ENCODE results near the gene SERTAD4. TPM values are rescaled to one million over a fixed set of nuclear protein-coding genes. Genes with fewer than 3 reads are reported as not detected.

The SERTAD4 gene
- total RNA-seq, 1 experiment from 2014 or later: 3.9 TPM

GRCh38 chr1:210291081-210291764 lies 58.6 kb downstream of the SERTAD4 start:
- Histone ChIP-seq H3K23ac (ENCODE audit: insufficient read length, low read depth, low read length) (no peak overlapping the region), H3K79me2 (ENCODE audit: insufficient read depth, low read length) (no peaks in the 10 kb centered on the region), H3K4me1 (ENCODE audit: insufficient read depth, low read length) (peaks cover 2% of the 10 kb centered on the region; the same call in 1 of the 2 replicates), H2AFZ (ENCODE audit: low read length) (no peak overlapping the region), H3K9me3 (ENCODE audit: control insufficient read depth, low read depth, low read length) (no peaks in the 10 kb centered on the region), H3K56ac (ENCODE audit: insufficient read length, low read depth, low read length) (no peak overlapping the region), H4K5ac (ENCODE audit: insufficient read length, low read depth, low read length) (no peak overlapping the region), H3K18ac (ENCODE audit: insufficient read length, low read depth, low read length) (no peak overlapping the region), H3K79me1 (ENCODE audit: insufficient read depth, low read depth, low read length, poor library complexity, severe bottlenecking) (no peaks in the 10 kb centered on the region), H3K27ac (ENCODE audit: insufficient read length, low read depth, low read length) (no peak overlapping the region), H4K91ac (ENCODE audit: insufficient read length, low read depth, low read length) (no peak overlapping the region), H3K4ac (ENCODE audit: low read depth, low read length) (no peak overlapping the region), H2BK5ac (ENCODE audit: insufficient read length, low read length) (no peak overlapping the region), H3T11ph (ENCODE audit: low read length) (no peak overlapping the region), H2AK5ac (ENCODE audit: insufficient read length, low read length) (no peak overlapping the region), H2BK15ac (ENCODE audit: low read depth, low read length) (no peak overlapping the region), H3K14ac (ENCODE audit: insufficient read depth, low read length) (no peak overlapping the region), H3K4me2 (ENCODE audit: insufficient read depth, insufficient read length, low read length) (no peak overlapping the region), H3K27me3 (ENCODE audit: insufficient read depth, low read length) (peaks cover 4% of the 10 kb centered on the region; the same call in 1 of the 2 replicates), H3K23me2 (ENCODE audit: insufficient read length, low read depth, low read length, poor library complexity, severe bottlenecking) (peaks cover 10% of the 10 kb centered on the region), H4K8ac (replicated peaks; ENCODE audit: insufficient read length, low read depth, low read length) (no peak overlapping the region), H4K20me1 (ENCODE audit: control insufficient read depth, insufficient read depth, insufficient read length) (no peaks in the 10 kb centered on the region), H2BK120ac (ENCODE audit: low read depth, low read length, poor library complexity, severe bottlenecking) (no peak overlapping the region), H3K9ac (ENCODE audit: extremely low read depth, insufficient read length, low read length) (no peak overlapping the region), H2BK20ac (ENCODE audit: low read depth, low read length, poor library complexity, severe bottlenecking) (no peak overlapping the region), H2BK12ac (ENCODE audit: insufficient read length, low read depth, low read length) (no peak overlapping the region)
- no peaks in the 10 kb centered on the region for H3K36me3 Mint-ChIP-seq (ENCODE audit: insufficient read depth in 1 of 3, low read depth in 3 of 3)
- H3K27me3 Mint-ChIP-seq (ENCODE audit: low read depth): peaks cover 41% of the 10 kb centered on the region
- no peak overlapping the region; a peak in 1 of 5 replicates for H3K4me3 Mint-ChIP-seq
- H3K27ac Mint-ChIP-seq: no peak overlapping the region
- TF ChIP-seq, protein P1, sequence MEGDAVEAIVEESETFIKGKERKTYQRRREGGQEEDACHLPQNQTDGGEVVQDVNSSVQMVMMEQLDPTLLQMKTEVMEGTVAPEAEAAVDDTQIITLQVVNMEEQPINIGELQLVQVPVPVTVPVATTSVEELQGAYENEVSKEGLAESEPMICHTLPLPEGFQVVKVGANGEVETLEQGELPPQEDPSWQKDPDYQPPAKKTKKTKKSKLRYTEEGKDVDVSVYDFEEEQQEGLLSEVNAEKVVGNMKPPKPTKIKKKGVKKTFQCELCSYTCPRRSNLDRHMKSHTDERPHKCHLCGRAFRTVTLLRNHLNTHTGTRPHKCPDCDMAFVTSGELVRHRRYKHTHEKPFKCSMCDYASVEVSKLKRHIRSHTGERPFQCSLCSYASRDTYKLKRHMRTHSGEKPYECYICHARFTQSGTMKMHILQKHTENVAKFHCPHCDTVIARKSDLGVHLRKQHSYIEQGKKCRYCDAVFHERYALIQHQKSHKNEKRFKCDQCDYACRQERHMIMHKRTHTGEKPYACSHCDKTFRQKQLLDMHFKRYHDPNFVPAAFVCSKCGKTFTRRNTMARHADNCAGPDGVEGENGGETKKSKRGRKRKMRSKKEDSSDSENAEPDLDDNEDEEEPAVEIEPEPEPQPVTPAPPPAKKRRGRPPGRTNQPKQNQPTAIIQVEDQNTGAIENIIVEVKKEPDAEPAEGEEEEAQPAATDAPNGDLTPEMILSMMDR (conservative IDR thresholded peaks at IDR 0.05): no peak
- no peak for DNase-seq
- no CpG with 5 or more reads among the region's 8 CpGs for WGBS (ENCODE audit: extremely low coverage, insufficient read length, low lambda C conversion rate)
- H3K4me1 Mint-ChIP-seq: peaks cover 26 to 31% of the 10 kb centered on the region in 2 experiments
- no peaks in the 10 kb centered on the region for H3K9me3 Mint-ChIP-seq

Data from H9 (cell line).